Activated T-helper 1 cell treated with anti-CD3 and anti-CD28 coated beads, Interleukin-2, amount 50 U/mL, for 16 hours (primary cell): Measurements from ENCODE around the gene NF2.

Experiments used
- DNase-seq, 2 donors: peaks; one replicate each; pipeline ENCODE4 v3.0.0-alpha.2; 2020; ENCODE audit warnings: low read depth in 1 of 2, low spot score in 1 of 2

The NF2 gene

DNA sequence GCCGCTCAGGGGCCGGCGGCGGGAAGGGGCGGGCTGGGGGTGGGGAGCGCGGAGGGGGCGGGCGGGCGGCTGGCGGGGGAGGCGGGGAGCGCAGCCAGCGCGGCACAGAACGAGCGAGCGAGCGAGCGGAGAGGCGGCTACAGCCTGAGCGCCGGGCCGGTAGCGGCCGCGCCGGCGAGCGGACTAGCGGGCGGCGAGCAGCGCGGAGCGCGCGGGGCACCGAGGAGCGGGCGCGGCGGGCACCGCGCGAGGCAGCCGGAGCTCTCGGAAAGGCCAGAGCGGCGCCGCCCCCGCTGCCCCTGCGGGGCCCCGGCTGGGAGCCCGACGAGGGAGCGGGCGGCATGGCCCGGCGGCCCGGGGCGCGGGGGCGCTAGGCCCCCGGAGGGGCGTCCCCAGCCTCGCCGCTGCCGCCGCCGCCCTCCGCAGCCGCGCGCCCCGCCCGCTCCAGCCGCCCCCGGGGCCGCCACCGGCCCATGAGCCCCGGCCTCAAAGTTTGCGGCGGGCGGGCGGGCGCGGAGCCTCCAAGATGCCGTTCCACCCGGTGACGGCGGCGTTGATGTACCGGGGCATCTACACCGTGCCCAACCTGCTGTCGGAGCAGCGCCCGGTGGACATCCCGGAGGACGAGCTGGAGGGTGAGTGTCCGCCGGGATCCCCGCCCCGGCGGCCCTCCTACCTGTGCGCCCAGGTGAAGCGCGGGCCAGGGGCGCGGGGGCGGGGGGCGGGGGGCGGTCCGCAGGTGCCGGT, 116.6 kb downstream of the NF2 start, which contains the start of gene CABP7:
Gene CABP7, plus strand, starts transcription at position 105 of the 747 bp plus-strand sequence. Its CDS starts 422 bp downstream, at position 527.
- DNase-seq: no peak

DNA sequence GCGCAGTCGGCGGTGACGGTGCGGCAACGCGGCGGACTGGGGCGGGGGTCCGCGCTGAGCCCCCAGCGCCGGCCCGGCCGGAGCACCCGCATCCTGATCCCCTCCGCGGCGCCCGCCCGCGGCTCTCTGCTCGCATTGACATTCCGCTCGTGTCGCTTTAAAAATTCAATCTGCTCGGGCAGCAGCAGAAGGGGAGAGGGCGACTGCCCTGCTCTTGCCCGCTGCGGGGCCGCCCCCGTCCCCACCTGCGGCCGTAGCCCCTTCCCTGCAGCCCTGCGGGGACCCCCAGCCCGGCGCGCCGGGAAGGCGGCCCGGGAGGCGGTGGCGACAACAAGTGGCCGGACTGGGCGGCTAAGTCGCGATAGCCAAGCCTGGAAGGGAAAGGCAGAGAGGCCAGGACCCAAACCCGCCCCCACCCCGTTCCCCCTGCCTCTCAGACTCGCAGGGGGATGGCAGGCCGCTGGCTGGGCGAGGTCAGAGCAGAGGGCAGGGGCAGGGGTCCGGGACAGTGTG, 117.4 kb downstream of the NF2 start:
- no peak for DNase-seq

DNA sequence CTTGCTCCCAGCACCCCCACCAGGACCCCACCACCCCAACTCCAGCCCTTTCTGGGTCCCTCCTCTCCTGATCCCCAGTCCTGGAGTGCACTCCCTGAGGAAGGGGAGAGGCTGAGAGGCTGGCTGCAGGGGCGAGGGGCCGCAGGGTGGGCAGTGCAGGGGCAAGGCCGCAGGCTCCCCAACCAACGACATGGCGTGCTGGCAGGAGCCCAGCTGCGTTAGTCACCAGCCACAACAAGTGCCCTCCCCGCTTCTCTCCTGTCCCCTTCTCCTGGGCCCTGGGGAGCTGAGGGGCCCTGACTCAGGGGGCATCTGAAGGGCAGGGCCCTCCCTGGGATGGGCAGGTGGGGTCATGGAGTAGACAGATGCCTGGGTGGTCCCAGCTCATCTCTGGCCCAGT, 118.7 kb downstream of the NF2 start:
- DNase-seq: no peak

DNA sequence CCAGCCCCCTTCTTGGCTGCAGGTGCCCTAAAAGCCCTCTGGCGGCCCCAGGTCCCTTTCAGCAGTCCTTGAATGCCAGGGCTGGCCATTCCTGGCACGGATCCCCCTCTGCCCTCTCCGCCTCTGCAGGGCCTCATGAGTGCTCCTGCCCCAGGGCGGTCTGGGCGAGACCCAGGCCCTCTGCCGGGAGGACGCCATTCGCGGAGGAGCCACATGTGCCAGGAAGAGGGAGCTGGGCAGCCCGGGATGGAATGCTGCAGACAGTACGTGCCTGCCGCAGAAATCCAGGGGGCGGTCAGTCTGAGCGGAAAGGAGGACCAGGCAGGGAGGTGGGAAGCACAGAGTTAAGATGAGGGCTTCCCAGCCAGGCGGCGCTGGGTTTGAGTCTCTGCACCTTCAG, 119.2 kb downstream of the NF2 start:
- no peak for DNase-seq

DNA sequence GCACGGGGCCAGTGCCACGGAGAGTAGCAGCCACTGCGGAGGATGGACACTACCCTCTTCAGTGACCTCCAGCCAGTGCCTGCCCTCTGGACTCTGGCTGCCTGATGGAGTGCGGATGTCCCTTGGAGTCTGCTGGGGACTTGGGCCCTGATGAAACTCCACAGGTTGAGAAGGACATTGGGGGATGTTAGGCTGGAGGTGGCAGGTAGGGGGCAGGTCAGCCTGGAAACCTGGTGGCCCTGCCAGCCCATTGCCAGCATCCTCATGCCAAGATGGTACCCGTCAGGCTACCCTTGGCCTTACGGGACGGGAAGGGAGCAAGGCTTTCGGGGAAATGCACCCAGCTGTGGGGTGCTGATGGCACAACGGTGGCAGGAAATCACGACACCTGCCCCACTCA, 120.3 kb downstream of the NF2 start:
- no peak for DNase-seq

DNA sequence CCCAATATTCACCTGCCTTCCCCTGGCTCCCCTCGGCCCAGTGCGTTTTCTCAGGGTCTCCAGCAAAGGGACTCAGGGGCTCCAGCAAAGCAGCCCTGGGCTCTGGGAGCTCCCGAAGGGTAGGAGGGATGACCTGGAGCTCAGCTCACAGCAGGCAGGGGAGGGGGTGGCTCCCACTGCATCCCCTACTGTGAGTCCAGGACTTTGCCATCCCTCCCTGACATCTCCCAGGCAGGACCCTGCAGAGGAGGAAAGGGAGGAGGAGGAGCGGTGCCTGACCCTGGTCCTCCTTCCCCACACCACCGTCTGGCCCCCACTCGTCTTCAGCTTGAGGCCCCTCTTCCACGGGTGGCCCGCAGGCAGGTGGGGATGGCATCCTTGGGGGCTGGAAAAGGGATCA, 121.4 kb downstream of the NF2 start:
- no peak for DNase-seq

DNA sequence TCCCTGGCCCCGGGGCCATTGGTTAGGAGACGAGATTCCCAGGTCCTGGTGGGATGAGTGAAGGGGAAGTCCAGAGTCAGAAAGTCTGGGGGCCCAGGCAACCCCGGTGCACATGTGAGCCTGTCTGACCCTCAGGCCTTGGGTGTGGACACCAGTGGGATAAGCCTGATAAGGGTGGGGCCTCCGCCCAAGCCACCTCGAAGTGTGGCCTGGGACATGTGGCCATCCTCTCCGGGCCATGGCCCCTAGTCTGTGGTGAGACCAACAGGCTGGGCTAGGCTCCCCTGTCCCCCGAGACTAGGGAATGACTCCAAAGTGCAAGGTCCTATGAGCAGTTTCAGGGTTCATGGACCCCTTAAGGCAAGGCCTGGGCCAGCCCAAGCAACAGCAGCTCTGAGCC, 122.7 kb downstream of the NF2 start:
- no peak for DNase-seq

DNA sequence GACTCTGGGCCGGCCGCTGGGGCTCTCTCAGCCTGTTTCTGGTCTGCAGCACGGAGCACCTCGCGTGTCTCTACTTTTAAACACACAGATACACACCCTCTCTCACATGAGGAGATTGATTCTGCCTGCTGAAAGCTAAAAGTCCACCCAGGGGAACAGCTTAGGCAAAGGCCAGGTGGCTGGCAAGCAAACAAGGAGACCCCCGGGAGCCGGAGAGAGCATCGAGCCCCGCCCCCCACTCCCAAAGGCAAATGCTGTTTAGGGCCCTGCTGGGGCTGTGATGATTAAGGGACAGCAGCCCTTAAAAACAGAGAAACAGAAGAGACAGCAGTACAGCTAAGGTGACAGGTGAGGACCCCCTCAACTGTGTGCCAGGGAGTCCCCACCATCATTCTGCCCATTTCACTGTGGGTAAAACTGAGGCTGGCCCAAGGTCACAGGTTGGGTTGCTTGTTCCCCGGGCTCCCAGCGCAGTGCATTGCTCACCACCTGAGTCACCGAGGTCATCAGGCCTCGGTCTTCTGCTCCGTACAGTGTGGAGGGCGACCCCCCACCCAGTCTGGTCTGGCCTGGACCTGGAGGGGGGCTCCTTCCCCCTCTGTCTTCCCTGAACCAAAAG, 123.2 kb downstream of the NF2 start:
- no peak for DNase-seq

DNA sequence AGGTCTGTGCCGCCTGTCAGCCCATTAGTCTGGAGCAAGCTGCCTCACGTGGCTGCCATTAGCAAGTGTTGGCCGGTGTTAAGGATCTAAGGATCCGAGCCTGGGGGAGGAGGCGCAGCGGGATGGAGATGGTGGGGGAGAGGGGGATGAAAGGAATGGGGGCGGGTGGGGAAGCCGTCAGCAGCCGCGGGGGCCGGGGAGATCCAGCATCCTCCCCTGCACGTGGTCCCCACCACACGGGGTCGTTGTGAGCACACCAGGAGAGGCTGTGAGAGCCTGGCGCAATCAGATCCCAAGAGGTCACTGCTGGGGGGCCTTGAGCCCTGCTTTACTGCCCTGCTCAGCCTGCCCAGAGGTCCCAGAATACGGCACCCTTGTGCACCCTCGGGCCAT, 123.7 kb downstream of the NF2 start:
- DNase-seq: no peak

DNA sequence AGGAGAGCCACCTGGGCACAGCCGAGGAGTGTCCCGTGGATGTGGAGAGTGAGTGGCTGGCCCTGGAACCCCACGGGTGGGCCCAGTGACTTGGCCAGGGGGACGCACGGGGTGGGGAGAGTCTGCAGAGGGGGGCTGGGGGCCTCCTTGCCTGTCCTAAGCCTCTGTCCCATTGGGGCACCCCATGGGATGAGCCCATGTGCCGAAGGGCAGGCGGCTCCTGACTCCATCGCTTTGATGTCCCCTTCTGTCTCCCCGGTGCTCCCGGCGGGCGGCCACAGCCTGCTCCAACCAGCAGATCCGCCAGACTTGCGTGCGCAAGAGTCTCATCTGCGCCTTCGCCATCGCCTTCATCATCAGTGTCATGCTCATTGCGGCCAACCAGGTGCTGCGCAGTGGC, 125.7 kb downstream of the NF2 start:
- no peak for DNase-seq

DNA sequence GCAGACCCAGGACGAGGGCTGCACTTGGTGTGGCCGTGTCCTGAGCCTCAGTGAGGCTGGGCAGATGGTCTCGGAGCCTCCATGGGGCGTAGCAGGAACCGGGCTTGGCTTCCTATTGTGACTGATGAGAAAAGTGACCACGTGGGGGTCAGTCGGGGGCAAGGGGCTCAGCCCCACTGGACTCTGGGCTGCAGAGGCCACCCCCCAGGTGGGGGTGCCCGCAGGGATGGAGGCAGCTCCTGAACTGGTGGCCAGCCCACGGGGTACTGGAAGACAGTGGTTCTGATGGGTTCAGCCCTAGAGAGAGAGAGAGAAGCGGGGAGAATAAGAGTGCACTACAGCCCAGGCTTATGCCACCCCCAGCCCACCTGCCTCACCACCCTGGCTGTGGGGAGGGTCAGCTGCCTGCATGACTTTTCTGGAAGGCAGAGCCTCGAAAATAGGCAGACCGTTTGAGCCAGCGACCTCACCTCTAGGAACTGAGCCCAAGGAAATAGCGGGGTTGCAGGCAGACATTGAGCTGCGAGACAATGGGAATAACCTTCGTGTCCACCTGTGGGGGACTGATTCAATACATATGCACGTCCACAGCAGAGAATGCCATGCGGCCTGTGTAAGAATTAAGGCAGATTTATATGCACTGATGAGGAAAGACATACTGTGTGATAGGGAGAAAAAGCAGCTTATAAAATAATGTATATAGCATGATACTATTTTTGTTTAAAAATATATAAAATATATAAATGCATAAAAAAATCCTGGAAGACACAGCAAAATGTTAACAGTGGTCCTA, 127.8 kb downstream of the NF2 start:
- DNase-seq: no peak

DNA sequence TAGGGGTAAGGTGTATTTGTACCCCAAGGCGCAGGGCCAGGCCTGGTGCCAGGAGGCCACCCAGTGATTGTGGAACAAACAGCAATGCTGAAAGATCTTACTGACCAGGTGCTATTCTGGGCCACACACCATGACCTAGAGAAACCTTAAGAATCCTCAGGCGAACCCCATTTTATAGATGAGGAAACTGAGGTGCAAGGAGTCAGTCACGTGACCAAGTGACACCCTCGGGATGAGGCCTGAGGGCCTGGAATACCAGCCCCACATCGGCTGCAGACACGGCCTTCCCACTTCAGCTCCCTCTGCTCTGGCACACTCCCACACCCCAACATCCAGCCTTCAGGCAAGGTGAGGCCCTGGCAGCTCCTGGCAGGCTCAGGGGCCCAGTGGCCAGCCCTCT, 129.4 kb downstream of the NF2 start:
- DNase-seq: no peak

DNA sequence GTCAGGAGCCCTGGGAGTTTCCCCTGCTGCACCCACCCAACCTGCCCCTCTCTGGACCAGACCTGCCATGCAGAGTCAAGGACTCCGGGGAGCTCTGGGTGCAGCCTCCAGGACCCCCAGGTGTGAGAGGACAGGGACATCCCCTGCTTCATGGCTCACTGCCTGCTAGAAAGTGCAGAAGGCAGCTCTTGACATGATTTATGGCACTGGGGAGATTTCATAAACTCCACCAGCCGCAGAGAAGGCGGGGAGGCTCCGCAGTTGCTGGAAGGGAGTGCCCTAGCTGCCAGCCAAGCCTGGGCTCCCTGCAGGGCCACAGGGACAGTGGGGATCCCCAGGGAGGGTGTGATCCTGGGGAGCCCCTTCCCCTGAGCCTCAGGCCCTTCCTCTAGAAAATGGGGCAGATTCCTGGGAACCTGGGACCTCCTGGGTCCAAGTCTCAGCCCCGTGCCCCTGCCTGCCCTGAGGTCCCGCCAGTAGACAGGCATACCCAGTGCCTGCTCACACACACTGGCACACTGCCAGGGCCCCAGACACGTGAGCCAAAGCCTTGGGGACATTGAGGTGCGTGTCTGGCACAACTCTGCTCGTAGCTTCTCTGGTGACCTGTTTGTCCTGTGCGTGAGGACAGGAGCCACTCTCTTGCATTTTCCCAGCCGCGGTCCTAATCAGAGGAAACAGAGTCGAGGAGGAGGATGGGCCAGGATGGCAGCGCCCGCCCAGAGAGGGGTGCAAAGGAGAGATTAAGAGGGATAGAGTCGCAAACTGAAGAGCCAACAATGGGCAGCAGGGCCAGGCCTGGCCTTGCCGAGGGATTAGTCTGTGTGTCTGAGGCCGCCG, 130.1 kb downstream of the NF2 start:
- no peak for DNase-seq

DNA sequence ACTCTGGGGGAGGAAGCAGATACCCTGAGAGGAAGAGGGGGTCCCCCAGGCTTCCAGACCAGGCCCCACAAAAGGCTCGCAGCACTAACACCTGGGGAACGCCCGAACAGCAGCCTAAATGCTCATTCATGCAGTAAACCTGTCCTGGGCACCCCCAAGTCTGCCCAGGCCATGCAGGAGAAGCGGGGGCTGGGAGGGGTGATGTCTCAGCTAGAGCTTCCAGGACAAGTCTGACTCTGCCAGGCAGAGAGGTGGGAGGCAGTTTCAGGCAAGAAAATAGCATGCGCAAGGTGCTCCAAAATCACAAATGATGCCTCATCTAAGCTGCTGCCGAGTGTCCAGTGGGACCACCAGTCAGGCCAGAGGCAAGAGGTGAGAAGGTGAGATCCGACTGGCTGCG, 131.0 kb downstream of the NF2 start:
- no peak for DNase-seq

DNA sequence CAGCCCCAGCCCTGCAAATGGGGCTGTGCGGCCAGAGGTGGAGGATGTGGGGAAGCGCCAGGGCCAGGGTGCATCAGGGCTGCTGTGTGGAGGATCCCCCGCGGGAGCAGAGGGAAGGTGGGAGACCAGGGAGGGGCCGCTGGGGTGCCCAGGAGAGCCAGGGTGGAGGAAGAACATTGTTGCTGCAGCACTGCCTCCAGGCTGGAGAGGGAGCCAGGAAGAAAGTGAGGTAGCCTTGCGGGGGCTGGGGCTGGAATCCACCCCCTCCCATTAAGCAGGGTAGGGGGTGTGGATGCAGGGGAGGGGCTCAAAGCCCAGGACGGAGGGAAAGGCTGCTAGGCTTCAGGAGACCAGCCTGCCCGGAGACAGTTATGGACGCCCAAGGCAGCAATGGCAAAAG, 131.4 kb downstream of the NF2 start:
- no peak for DNase-seq

DNA sequence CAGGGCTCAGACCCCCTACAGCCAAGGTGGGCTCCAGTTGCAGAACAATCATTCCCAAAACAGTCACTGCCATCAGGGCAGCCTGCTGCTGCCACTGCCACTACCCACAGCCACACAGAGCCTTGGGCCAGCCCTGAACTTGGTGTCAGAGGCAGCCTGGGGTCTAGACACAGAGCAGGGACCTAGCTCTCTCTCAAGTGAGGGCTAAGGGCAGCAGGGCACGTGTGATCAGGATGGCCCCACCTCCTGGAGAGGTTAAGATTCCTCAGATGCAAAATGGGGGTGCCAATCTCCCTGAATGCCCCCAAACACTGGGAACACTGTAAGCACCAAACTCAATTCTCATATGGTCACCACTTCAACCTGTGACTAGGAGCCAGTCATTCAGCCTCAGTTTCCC, 132.0 kb downstream of the NF2 start:
- no peak for DNase-seq

DNA sequence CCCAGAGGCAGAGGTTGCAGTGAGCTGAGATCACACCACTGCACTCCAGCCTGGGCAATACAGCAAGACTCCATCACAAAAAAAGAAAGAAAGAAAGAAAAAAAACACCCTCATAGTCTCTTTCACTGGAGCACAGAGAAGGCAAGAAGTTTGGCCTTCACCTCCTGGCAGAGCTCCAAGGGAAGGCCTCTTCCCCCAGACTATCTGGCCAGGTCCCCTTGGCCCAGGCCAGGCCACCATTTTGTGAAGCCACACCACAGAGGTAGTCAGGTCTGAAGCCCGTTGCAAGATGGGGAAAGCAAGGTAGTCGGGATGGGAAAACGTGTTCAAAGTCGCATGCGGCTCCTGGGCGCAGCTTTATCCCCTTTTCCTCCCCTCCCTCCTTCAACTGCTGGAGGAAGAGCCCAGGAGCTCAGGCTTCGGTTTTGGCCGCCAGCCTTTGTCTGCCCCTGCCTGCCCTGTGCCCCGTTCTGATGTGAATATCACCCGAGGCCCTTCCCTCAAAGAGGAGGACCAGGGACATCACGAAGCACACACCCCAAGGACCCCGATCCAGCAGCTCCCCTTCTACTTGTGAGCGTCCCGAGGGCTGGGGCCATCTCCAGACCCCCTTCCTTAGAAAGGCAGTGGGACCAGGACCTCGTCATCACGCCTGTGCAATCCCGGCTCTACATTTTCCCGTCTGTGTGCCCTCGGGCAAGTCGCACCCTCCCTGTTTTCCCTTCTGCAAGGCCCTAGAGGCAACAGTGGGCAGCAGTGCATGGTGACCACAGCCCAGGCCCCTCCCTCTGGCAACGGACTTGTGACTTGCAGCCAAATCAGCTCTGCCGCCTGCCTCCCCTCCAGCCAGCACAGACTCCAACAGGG, 134.1 kb downstream of the NF2 start:
- no peak for DNase-seq

DNA sequence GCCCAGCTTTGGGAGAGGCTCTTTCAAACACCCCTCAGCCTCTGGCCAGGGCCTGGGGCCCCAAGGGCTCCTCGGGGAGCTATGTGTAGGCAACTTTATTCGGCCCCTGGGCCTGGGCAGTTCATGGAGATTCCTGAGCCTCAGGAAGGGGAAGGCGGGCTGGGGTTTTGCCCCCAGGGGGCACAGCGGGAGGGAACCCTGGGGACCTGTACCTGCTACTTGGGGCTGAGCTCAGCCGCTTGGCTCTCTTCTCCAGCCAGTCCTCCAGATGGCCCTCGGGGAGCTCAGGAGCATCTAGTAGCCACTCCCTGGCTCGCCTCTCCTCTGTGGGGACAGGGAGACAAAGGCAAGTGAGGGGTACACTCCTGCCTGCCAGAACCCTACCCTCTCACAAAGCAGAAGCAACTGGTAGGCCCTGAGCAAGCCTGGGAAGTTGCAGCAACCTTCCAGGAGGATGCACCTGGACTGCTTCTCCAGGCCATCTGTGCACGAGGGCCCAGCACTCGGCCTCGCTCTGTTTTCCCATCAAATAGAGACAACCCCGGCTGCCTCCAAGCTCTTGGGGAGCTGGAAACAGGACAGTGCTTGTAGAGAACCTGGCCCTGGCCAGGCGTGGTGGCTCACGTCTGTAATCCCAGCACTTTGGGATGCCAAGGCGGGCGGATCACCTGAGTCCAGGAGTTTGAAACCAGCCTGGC, 134.8 kb downstream of the NF2 start:
- DNase-seq: no peak

DNA sequence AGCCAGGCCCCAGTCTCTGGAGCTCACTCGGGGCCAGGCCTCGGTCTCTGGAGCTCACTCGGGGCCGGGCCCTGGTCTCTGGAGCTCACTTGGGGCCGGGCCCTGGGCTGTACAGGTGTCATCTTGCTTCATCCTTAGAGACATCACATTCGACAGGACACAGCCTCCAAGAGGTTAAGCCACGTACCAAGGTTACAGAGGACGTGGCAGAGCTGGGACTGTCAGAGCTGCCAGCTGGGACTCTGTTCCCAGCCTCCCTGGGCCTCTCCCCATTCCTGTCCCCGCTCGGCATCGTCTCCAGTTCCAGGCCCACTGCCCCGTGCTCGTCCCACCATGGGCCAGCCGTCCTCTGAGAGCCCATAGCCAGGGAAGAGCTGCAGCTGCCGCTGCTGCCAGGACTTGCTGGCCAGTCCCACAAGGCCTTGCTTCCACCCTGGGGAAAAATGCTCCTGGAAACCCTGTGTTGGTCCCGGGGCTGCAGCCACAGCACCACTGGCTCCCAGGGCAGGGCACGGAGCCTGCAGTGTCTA, 136.0 kb downstream of the NF2 start:
- no peak for DNase-seq
